Measurements from ENCODE around the gene DVL2.

DNA sequence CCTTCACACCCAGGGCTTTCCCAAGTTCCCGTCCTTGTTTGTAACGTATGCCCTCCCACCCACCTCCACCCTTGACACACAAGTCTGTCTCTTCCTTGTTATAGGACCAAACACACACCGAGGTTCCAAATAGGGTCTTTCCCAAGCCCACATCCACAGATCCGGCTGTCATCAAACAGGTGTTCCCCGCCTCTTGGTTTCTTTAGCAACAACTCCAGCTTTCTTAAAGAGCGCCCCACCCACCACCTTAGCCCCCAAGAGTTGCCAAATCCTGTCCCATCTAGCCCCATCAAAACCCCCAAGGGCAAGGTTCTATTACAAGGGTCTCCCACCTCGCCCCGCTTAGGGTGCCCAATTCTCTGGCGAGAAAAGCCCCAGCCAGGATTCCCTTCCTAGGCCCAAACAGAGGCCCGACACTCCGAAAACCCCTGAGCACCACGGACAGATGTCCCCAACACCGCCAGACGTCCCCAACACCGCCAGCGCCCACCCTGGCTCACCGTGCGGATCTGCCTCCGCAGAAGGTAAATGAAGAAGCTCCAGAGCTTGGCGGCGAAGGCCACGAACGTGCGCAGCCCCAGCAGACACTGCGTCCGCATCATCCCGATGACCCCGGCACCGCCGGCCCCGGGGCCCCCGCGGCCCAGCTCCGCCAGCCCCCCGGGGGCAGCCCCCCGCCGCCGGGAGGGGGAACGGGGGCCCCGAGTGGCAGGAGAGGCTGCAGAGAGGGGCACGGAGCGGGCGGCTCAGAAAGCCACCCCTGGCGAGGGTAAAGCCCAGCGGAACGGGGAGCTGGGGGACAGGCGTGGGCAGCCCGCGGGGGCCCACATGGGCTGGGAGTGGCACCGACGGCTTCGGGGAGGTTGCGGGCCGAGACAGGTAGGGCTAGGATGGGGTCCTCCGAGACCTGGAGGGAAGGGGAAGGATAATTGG, 16.6 kb upstream of the DVL2 start:
- TF ChIP-seq, protein P1, sequence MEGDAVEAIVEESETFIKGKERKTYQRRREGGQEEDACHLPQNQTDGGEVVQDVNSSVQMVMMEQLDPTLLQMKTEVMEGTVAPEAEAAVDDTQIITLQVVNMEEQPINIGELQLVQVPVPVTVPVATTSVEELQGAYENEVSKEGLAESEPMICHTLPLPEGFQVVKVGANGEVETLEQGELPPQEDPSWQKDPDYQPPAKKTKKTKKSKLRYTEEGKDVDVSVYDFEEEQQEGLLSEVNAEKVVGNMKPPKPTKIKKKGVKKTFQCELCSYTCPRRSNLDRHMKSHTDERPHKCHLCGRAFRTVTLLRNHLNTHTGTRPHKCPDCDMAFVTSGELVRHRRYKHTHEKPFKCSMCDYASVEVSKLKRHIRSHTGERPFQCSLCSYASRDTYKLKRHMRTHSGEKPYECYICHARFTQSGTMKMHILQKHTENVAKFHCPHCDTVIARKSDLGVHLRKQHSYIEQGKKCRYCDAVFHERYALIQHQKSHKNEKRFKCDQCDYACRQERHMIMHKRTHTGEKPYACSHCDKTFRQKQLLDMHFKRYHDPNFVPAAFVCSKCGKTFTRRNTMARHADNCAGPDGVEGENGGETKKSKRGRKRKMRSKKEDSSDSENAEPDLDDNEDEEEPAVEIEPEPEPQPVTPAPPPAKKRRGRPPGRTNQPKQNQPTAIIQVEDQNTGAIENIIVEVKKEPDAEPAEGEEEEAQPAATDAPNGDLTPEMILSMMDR (conservative IDR thresholded peaks at IDR 0.05 in 1 of 2, IDR thresholded peaks at IDR 0.05 in 1 of 2; ENCODE audit: low read depth in 1 of 2, low read length in 2 of 2) = no peak
- TF ChIP-seq EZH2 (IDR thresholded peaks at IDR 0.05; ENCODE audit: low read length, missing control alignments) = no peak
